ENCODE data around the gene SRGAP2C.
"Not testable (repeated sequence)": the region's sequence is repeated elsewhere in the genome, so short reads cannot be mapped to it uniquely, and the experiment has no call there.

Gene SRGAP2C

DNA sequence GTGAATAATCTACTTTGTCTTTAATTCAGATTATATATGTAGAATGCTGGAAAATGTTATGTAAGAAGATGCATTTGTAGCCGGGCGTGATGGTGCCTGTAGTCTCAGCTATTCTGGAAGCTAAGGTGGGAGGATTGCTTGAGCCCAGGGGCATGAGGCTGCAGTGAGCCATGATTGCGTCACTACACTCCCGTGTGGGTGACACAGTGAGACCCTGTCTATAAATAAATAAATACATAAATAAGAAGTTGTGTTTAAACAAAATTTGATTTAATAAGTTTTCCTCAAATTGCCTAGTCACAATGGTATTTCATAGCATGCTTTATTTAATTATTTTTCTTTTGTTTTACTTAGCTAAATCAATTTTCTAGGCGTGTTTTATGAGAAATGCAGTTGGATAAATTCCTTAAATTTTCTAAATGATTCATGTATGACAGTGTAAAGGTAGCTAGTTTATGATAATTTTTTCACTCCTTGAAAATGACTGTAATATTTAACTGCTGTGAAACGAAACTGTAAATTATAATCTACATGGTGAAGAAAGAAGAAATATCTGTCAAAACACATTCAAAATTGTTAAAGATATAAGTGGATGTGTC lies 232.6 kb downstream of the SRGAP2C start:
- no peak for DNase-seq (ENCODE audit: low read depth)
- H3K4me3 ChIP-seq (ENCODE audit: low read length) = no peak overlapping the region
- TF ChIP-seq, protein P1, sequence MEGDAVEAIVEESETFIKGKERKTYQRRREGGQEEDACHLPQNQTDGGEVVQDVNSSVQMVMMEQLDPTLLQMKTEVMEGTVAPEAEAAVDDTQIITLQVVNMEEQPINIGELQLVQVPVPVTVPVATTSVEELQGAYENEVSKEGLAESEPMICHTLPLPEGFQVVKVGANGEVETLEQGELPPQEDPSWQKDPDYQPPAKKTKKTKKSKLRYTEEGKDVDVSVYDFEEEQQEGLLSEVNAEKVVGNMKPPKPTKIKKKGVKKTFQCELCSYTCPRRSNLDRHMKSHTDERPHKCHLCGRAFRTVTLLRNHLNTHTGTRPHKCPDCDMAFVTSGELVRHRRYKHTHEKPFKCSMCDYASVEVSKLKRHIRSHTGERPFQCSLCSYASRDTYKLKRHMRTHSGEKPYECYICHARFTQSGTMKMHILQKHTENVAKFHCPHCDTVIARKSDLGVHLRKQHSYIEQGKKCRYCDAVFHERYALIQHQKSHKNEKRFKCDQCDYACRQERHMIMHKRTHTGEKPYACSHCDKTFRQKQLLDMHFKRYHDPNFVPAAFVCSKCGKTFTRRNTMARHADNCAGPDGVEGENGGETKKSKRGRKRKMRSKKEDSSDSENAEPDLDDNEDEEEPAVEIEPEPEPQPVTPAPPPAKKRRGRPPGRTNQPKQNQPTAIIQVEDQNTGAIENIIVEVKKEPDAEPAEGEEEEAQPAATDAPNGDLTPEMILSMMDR (conservative IDR thresholded peaks at IDR 0.05; ENCODE audit: low read depth, low read length) = no peak

DNA sequence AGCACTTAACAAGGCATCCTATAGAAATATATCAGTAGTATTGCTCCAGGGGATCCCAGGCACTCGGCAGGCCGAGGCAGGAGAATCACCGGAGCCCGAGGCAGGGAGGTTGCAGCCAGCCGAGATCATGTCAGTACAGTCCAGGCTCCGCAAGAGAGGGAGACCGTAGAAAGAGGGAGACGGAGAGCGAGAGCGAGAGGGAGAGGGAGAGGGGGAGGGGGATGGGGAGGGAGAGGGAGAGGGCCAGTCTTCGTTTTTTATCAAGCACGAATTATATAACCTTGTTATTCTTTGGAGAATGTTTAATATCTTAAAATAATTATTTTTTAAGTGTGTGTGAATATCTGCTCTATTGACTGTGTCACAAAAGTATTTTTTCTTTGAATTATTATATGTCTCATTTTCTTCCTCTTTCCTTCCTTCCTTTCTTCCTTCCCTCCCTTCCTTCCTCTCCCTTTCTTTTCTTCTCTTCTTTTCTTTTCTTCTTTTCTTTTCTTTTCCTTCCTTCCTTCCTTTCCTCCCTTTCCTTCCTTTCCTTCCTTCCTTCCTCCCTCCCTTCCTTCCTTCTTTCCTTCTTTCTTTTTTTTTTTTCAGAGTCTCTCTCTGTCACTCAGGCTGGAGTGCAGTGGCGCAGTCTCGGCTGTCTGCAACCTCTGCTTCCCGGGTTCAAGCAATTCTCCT lies 233.7 kb downstream of the SRGAP2C start:
- TF ChIP-seq, protein P1 (conservative IDR thresholded peaks at IDR 0.05; ENCODE audit: low read depth, low read length) = no peak
- H3K4me3 ChIP-seq (ENCODE audit: low read length) = no peak overlapping the region
- DNase-seq (ENCODE audit: low read depth) = no peak

DNA sequence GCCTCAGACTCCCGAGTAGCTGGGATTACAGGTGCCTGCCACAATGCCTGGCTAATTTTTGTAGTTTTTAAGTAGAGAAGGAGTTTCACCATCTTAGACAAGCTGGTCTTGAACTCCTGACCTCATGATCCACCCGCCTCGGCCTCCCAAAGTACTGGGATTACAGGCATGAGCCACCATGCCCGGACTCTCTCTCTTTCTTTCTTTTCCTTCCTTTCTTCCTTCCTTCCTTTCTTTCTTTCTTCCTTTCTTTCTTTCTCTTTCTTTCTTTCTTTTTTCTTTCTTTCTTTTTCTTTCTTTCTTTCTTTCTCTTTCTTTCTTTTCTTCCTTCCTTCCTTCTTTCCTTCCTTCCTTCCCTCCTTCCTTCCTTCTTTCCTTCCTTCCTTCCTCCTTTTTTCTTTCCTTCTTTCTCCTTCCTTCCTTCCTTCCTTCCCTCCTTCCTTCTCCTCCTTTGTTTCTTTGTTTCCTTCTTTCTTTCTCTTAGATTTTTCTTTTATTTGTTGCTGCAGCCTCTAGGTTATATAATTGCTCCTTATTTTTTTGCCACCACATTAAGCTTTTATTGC lies 234.4 kb downstream of the SRGAP2C start:
- not testable (repeated sequence) for H3K4me3 ChIP-seq (ENCODE audit: low read length); DNase-seq (ENCODE audit: low read depth)

- not testable (repeated sequence) for DNase-seq (ENCODE audit: low read depth); H3K4me3 ChIP-seq (ENCODE audit: low read length)
Measured at GRCh38 chr1:121421490-121421889, 236.7 kb downstream of the SRGAP2C start.

- not testable (repeated sequence) for H3K4me3 ChIP-seq (ENCODE audit: low read length); DNase-seq (ENCODE audit: low read depth)
Measured at GRCh38 chr1:121423956-121424355, 239.2 kb downstream of the SRGAP2C start.

DNA sequence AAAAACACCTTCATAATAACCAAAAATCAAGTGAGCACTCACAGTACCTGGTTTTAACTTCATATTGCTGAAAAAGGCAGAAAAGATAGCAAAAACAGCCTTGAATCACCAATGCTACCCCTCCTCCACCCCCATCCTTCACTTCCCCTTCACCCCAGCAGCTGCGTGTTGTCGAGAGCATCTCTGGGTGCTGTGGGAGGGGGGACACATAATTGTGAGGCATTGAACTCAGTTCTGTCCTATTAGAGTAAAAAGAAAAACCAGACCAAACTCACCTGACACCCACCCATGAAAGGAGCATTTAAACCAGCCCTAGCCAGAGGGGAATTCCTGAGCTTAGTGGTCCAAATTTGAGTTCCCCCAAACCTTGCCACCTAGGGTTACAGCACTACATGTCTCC lies 248.7 kb downstream of the SRGAP2C start:
- DNase-seq (ENCODE audit: low read depth); H3K4me3 ChIP-seq (ENCODE audit: low read length): not testable (repeated sequence)

GRCh38 chr1:121438862-121439261 lies 254.1 kb downstream of the SRGAP2C start:
- not testable (repeated sequence) for H3K4me3 ChIP-seq (ENCODE audit: low read length); DNase-seq (ENCODE audit: low read depth)

- TF ChIP-seq, protein P1 (conservative IDR thresholded peaks at IDR 0.05; ENCODE audit: low read depth, low read length) = no peak
- no peak overlapping the region for H3K4me3 ChIP-seq (ENCODE audit: low read length)
- no peak for DNase-seq (ENCODE audit: low read depth)
Measured at GRCh38 chr1:121440993-121441392, 256.2 kb downstream of the SRGAP2C start.

All from retinal pigment epithelial cell (primary cell).